LNCAP (cell line): Measurements from ENCODE around the gene CA10.

ENCODE experiments used
- CTCF ChIP-seq: fragments of 450-650 bp; IDR thresholded peaks from 2 replicates; pipeline ENCODE4 v1.5.1; 2017; ENCODE audit warnings: mild to moderate bottlenecking

CA10 gene

DNA sequence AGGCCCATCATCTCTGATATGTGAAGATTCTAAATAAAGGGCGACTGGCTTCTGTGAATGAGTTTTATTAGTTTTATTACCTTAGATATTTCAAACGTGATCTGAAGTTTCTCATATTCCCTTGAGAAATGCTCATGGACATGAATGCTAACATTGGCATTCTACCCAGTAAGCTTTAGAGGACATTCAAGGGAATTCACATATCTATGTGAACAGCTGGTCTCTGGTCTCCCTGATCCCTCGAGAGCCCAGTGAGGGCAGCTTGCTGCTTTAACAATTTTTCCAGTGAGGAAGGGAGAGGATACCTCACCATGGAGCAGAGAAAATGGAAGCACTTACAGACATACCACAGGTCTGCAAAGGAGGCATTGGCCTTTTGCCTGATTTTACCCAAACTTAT, 312.7 kb downstream of the CA10 start:
- no peak for TF ChIP-seq CTCF

GRCh38 chr17:51842763-51843162, 315.8 kb downstream of the CA10 start:
- no peak for TF ChIP-seq CTCF

DNA sequence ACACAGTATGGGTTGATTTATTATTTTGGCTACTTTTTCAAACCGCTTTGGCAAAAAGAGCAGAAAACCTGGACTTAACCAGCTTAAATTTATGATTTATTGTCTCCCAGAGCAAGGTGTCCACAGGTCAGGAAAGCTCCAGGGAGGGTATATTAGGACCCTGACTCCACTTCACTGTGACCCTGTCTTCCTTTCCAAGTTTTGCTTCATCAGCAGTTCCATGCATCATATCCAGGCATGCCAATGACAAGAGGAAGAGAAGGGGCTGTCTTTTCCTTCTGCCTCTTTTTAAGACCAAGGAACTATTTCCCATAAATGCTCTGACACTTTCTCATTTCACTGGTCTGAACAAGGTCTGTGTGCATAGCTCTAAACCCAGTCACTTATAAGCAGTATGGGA, 316.8 kb downstream of the CA10 start:
- TF ChIP-seq CTCF = no peak

DNA sequence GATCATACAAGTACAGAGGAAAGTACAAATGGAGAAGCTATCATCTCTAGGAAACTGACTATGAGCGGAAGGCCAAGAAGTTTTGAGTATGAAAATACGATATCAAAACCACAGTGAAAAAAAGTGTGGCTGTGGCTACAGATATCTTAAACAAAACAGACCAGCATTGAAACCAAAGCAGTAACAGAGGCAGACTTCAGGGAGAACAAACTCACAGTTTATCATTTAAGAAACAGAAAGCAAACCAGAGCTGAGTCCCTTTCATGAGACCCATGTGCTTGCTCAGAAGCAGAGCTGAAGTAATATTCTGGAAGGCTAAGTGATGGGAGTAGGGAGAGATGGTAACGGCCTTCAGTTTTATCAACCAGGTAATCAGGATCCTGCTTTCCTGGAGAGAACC, 317.8 kb downstream of the CA10 start:
- no peak for TF ChIP-seq CTCF

DNA sequence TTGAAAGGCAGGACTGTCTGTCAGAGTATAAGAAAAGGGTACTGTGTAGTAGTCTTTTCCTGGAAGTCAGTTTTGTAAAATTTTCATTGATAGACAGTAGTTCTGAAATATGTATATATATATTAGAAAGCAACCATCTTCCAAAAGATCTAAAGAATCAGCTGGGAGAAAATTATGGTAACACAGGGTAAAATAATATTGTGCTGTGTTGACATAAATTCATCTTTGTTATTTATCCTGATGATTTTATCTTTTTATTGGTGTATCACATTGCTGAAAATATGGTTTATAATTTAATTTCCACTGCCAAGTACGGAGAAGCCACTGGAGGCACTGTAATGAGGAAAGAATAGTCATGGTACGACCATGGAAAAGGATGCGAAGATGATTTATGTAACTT, 324.9 kb downstream of the CA10 start:
- TF ChIP-seq CTCF = no peak

- no peak for TF ChIP-seq CTCF
These were observed 325.5 kb downstream of the CA10 start for GRCh38 chr17:51833045-51833444.

GRCh38 chr17:51830886-51831285, 327.6 kb downstream of the CA10 start:
- TF ChIP-seq CTCF = no peak

GRCh38 chr17:51830451-51830850, 328.1 kb downstream of the CA10 start:
- no peak for TF ChIP-seq CTCF
